Central memory CD8-positive, alpha-beta T cell (primary cell): Measurements from ENCODE around the gene FGD3.

ENCODE experiments used
- ATAC-seq: fragments of 150-1000 bp; cut with Tn5 transposase; replicated peaks from 2 replicates; pipeline ENCODE4 v1.10.0; 2022; ENCODE audit warnings: mild to moderate bottlenecking, moderate FRiP score, moderate number of reproducible peaks; ENCODE audit not compliant: poor library complexity, severe bottlenecking; ENCODE audit errors: extremely low read depth
- DNase-seq, 2 donors: peaks; one replicate each; pipeline ENCODE4 v3.0.0; 2021; ENCODE audit warnings: low spot score in 2 of 2
- H3K27ac Mint-ChIP-seq: one replicate; pipeline ENCODE4 v1.8.0; 2022; ENCODE audit warnings: low read depth, mild to moderate bottlenecking, moderate library complexity, mixed read lengths
- H3K27me3 Mint-ChIP-seq: one replicate; pipeline ENCODE4 v1.8.0; 2022; ENCODE audit warnings: mixed read lengths
- H3K36me3 Mint-ChIP-seq: one replicate; pipeline ENCODE4 v1.8.0; 2022; ENCODE audit warnings: mild to moderate bottlenecking, moderate library complexity, mixed read lengths; ENCODE audit not compliant: insufficient read depth
- H3K4me1 Mint-ChIP-seq: one replicate; pipeline ENCODE4 v1.8.0; 2022; ENCODE audit warnings: mixed read lengths
- H3K4me3 Mint-ChIP-seq: one replicate; pipeline ENCODE4 v1.8.0; 2022; ENCODE audit warnings: mild to moderate bottlenecking, moderate library complexity, mixed read lengths
- H3K9me3 Mint-ChIP-seq: one replicate; pipeline ENCODE4 v1.8.0; 2022; ENCODE audit warnings: mixed read lengths

Gene FGD3

GRCh38 chr9:93049491-93049890 lies 102.2 kb downstream of the FGD3 start:
- H3K36me3 Mint-ChIP-seq: peaks cover 13% of the 10 kb centered on the region
- no peak overlapping the region for H3K4me3 Mint-ChIP-seq
- no peak overlapping the region for H3K27ac Mint-ChIP-seq
- DNase-seq (no peak), ATAC-seq (no peak)
- no peaks in the 10 kb centered on the region for H3K27me3 Mint-ChIP-seq
- H3K4me1 Mint-ChIP-seq: peaks cover 27% of the 10 kb centered on the region
- no peaks in the 10 kb centered on the region for H3K9me3 Mint-ChIP-seq

- Mint-ChIP-seq H3K4me3 (no peak overlapping the region), H3K27ac (no peak overlapping the region), H3K36me3 (peaks cover 12% of the 10 kb centered on the region), H3K4me1 (peaks cover 31% of the 10 kb centered on the region), H3K27me3 (no peaks in the 10 kb centered on the region), H3K9me3 (no peaks in the 10 kb centered on the region)
- ATAC-seq (no peak), DNase-seq (no peak)
Observed at GRCh38 chr9:93050231-93050630, 102.9 kb downstream of the FGD3 start.

- DNase-seq (no peak), ATAC-seq (no peak)
- Mint-ChIP-seq H3K27ac (no peak overlapping the region), H3K4me1 (peaks cover 44% of the 10 kb centered on the region), H3K9me3 (no peaks in the 10 kb centered on the region), H3K4me3 (no peak overlapping the region), H3K36me3 (peaks cover 9% of the 10 kb centered on the region), H3K27me3 (no peaks in the 10 kb centered on the region)
Observed at GRCh38 chr9:93051680-93052089, 104.4 kb downstream of the FGD3 start.

GRCh38 chr9:93052791-93053540 lies 105.6 kb downstream of the FGD3 start:
- ATAC-seq: no peak
- no peak overlapping the region for H3K4me3 Mint-ChIP-seq

GRCh38 chr9:93053781-93054331 lies 106.5 kb downstream of the FGD3 start:
- Mint-ChIP-seq H3K9me3 (no peaks in the 10 kb centered on the region), H3K4me3 (no peak overlapping the region), H3K27me3 (no peaks in the 10 kb centered on the region)

More at GRCh38 chr9:93052791-93053540, 105.6 kb downstream of the FGD3 start:
- DNase-seq: no peak
- peaks cover 8% of the 10 kb centered on the region for H3K36me3 Mint-ChIP-seq
- no peak overlapping the region for H3K27ac Mint-ChIP-seq
- H3K9me3 Mint-ChIP-seq: no peaks in the 10 kb centered on the region
- no peaks in the 10 kb centered on the region for H3K27me3 Mint-ChIP-seq
- peaks cover 48% of the 10 kb centered on the region for H3K4me1 Mint-ChIP-seq

GRCh38 chr9:93054758-93055704 lies 107.7 kb downstream of the FGD3 start:
- Mint-ChIP-seq H3K4me3 (no peak overlapping the region), H3K9me3 (no peaks in the 10 kb centered on the region), H3K4me1 (peaks cover 46% of the 10 kb centered on the region), H3K27ac (peak overlapping the region; percentile 73), H3K36me3 (peaks cover 12% of the 10 kb centered on the region), H3K27me3 (no peaks in the 10 kb centered on the region)
- no peak for ATAC-seq
- no peak for DNase-seq

More at GRCh38 chr9:93053781-93054331, 106.5 kb downstream of the FGD3 start:
- H3K36me3 Mint-ChIP-seq: peaks cover 11% of the 10 kb centered on the region
- ATAC-seq: no peak
- DNase-seq: no peak
- peaks cover 45% of the 10 kb centered on the region for H3K4me1 Mint-ChIP-seq
- H3K27ac Mint-ChIP-seq: no peak overlapping the region

- Mint-ChIP-seq H3K4me3 (peak overlapping the region; percentile 81), H3K9me3 (no peaks in the 10 kb centered on the region), H3K36me3 (peaks cover 12% of the 10 kb centered on the region), H3K4me1 (peaks cover 67% of the 10 kb centered on the region), H3K27ac (peak overlapping the region; percentile 90), H3K27me3 (no peaks in the 10 kb centered on the region)
- ATAC-seq (no peak), DNase-seq (no peak)
Observed at GRCh38 chr9:93057042-93057702, 109.8 kb downstream of the FGD3 start.

- Mint-ChIP-seq H3K4me3 (peak overlapping the region; percentile 81), H3K27ac (peak overlapping the region; percentile 90), H3K27me3 (no peaks in the 10 kb centered on the region), H3K9me3 (no peaks in the 10 kb centered on the region), H3K4me1 (peaks cover 73% of the 10 kb centered on the region), H3K36me3 (peaks cover 12% of the 10 kb centered on the region)
- ATAC-seq (peak; percentile 53), DNase-seq (no peak)
Observed at GRCh38 chr9:93057703-93058354, 110.5 kb downstream of the FGD3 start.

GRCh38 chr9:93058355-93059010 lies 111.2 kb downstream of the FGD3 start, which contains the start of gene SUSD3:
TSS of gene SUSD3 (plus strand) at chr9:93058701. CDS start at chr9:93058743, 42 bp downstream.
- H3K4me3 Mint-ChIP-seq: peak within 1 kb of the TSS; percentile 85
- DNase-seq (peak; percentile 36 to 42), ATAC-seq (peak; percentile 62)
- no peaks in the 10 kb centered on the region for H3K27me3 Mint-ChIP-seq
- peaks cover 11% of the 10 kb centered on the region for H3K36me3 Mint-ChIP-seq
- H3K4me1 Mint-ChIP-seq: peaks cover 66% of the 10 kb centered on the region
- H3K27ac Mint-ChIP-seq: peak within 1 kb of the TSS; percentile 90
- no peaks in the 10 kb centered on the region for H3K9me3 Mint-ChIP-seq

GRCh38 chr9:93059011-93059714 lies 111.8 kb downstream of the FGD3 start:
- Mint-ChIP-seq H3K27ac (peak overlapping the region; percentile 81), H3K4me3 (peak overlapping the region; percentile 85), H3K9me3 (no peaks in the 10 kb centered on the region), H3K27me3 (no peaks in the 10 kb centered on the region), H3K36me3 (peaks cover 11% of the 10 kb centered on the region), H3K4me1 (peaks cover 67% of the 10 kb centered on the region)
- DNase-seq (no peak), ATAC-seq (peak; percentile 13)
